Measurements from ENCODE around the gene LHX3.

The LHX3 gene

GRCh38 chr9:136204838-136205706, at the start of gene LHX3:
TSS of gene LHX3 (minus strand) at chr9:136205128. CDS start at chr9:136205012, 116 bp downstream.
- DNase-seq = peak in 1 of 2 donors; percentile 4

DNA sequence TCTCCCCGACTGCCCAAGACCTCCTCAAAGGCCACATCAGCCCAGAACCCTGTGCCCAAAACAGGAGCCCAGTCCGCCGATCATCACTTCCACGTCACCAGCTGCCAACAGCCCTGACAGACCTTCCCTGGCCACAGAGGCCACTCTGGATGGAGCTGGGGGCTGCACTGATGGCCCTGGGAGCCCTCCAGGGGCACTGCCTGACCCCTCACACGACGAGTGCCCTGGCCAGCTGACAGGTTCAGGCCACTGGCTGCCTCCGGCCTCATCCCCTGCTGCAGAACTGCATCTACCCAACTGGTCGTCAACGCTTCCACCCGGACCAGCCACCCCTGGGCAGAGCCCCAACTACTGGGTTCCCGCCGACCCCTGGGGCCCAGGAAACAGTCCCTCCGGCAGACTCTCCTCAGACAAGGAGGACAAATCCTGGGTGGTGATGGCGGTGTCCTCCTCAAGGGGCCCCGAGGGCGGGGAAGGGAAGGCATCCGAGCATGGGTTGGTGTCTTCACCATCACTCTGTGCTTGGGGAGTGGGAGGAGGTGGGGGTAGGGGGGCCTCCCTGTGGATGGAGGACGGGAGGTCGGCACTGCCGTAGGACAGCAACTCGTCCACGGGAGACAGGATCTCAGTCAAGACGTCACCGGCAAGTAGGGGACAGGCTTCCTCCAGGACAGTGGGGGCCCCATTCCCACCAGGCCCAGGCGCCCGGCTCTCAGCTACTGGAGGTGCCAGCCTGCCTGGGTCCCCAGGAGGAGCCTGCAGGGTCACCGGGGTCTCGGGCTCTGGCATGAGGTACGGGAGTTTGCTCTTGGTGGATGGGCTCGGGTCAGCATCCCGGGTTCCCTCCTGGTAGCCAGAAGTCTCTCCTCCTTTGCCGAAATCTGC, 48.6 kb upstream of the LHX3 start:
- no peak for DNase-seq

DNA sequence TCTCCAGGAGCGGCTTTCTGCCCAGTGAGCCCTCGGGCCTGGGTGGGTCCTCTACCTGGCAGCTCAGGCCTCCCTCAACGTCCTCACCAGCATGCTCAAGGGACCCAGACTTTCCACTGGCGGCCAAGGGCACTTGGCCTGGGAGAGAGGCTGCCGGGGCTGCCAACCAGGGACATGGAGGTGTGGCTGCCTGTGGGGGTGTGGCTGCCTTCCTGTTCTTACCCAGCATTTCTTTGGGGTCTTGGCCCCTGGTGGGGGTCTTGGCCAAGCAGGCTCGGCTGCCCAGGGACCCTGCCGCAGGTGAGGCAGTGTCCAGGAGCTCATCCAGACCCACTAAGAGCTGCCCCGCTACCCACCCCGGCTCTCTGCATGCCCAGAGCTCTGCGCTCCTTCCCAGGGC, 47.9 kb upstream of the LHX3 start:
- no peak for DNase-seq

- no peak for DNase-seq
Measured at GRCh38 chr9:136252281-136252680, 47.4 kb upstream of the LHX3 start.

- no peak for DNase-seq
Measured at GRCh38 chr9:136251264-136252115, 46.6 kb upstream of the LHX3 start.

DNA sequence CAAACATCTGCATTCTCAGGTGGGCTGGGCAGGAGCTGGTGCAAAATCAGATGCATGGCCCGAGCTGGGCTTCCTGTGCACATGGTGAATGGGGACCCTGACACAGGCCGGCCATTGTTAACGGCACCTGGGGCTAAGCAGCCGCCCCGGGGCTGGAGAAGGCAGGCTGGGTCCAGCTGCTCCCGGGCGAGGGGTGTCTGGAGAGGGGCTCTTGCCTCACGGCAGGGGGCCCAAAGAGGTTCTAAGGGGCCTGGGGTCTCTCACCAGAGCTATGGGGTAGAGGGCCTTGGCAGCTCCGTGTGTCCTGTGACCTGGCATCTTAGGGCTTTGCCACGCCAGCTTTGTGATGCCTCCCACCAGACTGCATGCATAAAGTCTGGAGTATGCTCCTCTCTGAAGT, 45.7 kb upstream of the LHX3 start:
- no peak for DNase-seq

DNA sequence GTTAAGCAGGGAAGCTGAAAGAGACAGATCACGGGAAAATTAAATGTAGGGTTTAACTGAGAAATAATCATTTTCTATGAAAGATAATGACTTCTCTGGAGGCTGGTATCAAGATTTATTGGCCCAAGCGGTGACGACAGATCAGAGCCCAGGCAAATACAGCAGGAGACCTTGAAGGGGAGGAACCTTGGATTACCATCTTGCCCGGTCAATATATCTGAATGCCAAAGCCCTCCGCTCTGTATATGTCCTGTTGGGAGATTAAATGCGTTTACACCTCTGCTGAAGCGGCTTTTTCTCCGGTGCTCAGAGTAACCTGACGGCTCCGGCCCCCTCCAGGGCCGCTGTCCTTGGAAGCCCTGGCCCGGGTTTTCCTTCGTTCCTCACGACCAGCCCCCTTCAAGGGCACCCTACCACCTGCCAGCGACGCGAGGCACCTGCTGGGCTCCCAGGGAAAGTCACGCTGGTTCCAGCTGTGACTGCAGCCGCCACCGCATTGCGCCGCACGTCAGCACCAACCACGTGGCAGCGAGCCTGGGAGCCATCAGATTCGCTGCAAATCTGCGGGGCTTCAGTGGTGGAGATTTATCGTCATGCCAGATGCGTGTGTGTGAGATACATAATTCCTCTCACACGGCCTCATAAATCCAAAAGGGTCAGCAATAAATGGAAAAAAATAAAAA, 45.1 kb upstream of the LHX3 start:
- no peak for DNase-seq

DNA sequence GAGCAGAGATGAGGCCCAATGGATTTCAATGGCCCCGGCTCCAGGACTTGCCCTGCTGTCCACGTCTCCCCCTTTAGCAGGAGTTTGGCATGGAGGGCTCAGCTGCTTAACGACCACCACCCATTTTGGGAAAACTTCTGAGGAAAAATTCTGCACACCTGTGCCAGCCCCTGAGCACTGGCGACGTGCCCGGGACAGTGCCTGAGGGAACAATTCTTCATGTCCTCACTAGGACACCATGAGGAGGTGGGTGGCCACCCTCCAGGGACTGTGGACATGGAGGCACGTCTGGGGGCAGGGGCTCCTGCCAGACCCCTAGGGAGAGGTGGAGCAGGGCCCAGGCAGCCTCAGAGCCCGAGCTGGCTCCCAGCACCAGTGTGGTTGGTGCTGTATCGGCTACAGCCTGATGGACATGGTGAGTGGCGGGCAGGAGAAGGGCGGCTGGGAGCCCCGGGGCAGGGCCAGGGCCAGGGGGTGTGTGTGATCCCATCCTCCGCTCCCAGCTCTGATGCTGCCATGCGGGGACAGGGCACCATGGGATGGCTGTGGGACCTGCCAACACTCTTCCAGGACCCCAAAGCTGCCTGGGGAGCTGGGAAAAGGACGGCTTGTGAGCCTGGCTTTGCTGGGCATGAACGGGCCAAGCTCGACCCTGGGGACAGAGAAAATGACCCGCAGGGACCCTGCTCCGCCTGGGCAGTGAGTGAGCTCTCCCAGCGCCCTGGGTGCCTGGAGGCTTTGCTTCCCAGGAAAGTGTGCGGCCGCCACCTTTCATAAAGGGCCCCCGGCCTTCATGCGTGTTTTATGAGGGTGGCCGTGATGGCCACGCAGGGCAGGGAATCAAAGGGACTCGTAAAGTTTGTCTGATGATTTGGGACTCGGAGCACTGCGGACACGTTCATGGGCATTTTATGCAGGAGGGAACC, 44.3 kb upstream of the LHX3 start:
- DNase-seq = no peak

DNA sequence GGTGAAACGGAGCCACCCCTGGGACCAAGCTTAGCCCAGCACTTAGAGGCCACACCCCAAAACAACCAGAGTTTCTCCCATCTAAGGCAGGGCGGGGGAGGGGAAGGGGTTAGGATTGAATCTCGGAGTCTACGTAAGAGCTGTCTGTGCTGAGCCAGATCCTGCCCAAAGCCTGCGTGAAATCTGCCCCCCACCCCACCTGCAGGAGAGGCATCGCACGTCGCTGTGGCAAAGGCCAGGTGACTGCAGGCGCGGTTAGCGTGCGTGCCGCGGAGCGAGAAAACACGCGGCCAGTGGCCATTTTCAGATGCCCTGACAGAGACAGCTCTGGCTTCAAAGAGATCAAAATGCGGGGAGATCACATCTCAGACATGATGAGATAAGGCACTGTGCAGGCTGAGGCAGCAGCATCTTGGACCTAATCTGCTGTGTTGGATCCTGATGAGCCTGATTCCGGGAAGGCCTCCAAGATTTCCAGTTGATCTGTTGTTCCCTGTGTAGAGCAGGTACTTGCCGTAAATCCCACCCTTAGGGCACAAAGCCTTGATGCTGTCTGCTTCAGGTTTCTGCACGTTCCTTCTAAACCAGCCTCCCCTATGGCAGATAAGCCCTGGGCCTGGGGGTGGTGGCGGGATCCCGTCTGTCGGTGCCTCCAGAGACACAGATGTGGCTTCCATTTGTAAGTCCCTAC, 43.2 kb upstream of the LHX3 start:
- DNase-seq = no peak

DNA sequence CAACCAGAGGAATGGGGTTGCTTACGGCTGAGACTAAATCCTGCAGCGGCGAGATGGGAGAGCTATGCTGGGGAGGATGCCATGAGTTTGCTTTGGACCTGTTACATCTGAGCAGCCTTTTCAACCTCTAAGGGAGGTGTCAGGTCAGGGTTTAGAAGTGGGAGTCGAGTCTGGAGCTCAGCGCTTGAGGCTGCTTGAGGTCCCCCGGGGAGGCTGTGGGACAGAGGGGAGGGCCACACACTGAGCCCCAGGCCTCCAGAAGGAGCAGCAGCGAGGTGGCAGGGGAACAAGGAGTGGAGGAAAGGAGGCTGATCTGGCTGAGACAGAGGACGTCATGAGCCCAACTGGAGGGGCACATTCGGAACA, 42.6 kb upstream of the LHX3 start:
- DNase-seq = no peak

DNA sequence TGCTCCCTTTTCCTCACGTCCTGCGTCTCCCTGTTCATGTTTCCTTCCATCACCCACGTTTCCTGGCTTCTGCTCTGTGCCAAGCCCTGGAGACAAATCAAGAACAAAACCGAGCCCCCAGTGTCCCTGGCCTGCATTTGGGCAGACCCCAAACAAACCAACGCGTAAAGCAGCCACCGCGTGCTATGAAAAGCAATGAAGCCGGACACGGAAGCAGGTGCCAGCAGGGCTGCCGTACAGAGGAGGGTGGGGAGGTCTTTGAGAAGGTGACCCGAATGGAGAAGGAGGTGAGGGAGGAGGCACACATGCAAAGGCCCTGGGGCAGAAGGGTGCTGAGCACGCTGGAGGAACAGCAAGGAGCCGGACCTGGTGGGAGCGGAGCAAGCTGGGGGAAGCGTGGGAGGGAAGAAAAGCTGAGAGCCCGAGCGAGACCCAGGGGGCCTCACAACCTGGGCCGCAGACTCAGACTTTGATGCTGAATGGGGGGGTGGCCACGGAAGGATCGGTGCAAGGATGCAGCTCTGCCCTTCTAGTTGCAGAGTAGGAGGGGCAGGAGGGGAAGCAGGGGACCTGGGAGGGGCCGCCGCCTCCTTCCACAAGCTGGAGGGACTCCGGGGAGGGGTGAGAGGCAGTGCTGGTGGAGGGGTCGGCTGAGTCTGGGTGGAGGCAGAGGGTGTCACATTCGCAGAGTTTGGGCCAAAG, 42.1 kb upstream of the LHX3 start:
- DNase-seq = no peak

- peak; percentile 65 to 73 for DNase-seq
Measured at GRCh38 chr9:136245219-136246150, 40.6 kb upstream of the LHX3 start, which contains the start of gene QSOX2. TSS of gene QSOX2 (minus strand) at chr9:136245812. CDS start at chr9:136245803, 9 bp downstream.

- no peak for DNase-seq
Measured at GRCh38 chr9:136244969-136245218, 40.0 kb upstream of the LHX3 start.

DNA sequence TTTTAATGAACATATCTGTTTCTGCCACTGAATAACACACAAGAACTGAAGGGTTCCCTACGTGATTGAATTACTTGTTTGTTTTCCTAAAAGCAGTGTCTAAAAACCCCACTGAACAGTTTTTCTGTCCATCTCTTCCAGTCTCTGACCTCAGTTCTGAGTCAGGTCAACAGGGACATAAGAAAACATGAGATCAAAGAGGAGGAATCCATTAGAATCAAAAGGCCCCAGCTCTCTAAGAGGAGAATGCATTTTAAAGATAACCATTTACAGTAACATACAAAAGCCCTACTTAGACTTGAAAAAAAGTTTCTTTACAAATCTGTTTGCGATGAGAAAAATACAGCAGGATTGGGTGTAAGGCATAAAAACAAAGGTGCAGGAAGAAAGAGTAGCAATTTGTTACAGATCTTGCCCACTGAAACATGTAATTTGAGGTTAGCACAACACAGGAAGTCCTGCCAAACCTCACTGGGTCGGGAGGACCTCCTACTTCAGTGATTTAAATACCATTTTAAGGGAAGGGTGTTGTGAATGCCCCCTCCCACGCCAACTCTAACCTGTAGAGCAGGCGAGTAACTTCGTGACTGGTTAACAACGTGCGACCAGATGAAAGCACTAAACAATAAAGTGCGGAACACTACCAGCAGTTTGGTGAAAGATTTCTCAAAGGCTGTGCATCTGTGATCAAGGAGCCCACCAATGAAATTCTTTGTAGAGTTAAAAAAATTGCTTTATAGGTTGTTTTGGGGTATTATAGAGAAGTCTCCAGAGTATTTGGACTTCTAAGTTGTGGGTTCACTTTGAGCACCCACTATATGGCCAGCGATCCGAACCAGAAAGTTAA, 39.4 kb upstream of the LHX3 start:
- peak in 1 of 2 donors; percentile 20 for DNase-seq

GRCh38 chr9:136243631-136244030, 38.7 kb upstream of the LHX3 start:
- no peak for DNase-seq

GRCh38 chr9:136242918-136243525, 38.1 kb upstream of the LHX3 start:
- no peak for DNase-seq

DNA sequence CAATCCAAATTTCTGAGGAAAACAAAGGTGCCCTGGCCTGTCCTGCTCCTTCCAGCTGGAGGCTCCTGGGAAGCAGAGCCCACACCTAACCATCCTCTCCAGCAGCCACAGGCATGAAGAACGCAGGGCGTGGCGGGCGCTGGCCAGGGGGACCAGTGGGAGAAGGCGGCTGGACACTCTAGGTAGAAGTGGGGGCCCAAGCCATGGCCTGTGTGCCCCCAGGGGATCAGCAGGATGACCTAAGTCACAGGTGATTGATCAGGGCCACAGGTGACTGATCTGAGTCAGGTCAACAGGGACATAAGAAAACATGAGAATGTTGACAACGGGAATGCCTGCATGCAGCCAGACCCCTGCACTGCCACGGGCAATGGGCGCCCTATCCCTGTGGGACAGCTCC, 37.3 kb upstream of the LHX3 start:
- DNase-seq = no peak

- no peak for DNase-seq
Measured at GRCh38 chr9:136241542-136241941, 36.6 kb upstream of the LHX3 start.
